Mucosa of descending colon (tissue), 3 donors: ENCODE data around the gene ZNF701. TPM values are rescaled to one million over a fixed set of nuclear protein-coding genes. Genes with fewer than 3 reads are reported as not detected.
"Not testable (repeated sequence)": the region's sequence is repeated elsewhere in the genome, so short reads cannot be mapped to it uniquely, and the experiment has no call there.

ENCODE experiments used
- ATAC-seq: fragments of 200-7000 bp; cut with Tn5 transposase; one replicate; pipeline ENCODE4 v1.9.1; 2020; ENCODE audit warnings: mild to moderate bottlenecking, moderate library complexity
- DNase-seq, 3 donors: peaks; one replicate each; pipeline ENCODE4 v3.0.0-alpha.2; 2020
- H3K36me3 ChIP-seq: fragments of 200-600 bp; one replicate; pipeline ENCODE4 v1.8.0; 2021; ENCODE audit warnings: low read depth, mild to moderate bottlenecking
- H3K4me1 ChIP-seq: fragments of 200-600 bp; one replicate; pipeline ENCODE4 v1.8.0; 2021; ENCODE audit warnings: low read depth, mild to moderate bottlenecking
- H3K4me3 ChIP-seq: fragments of 200-600 bp; one replicate; pipeline ENCODE4 v1.8.0; 2021; ENCODE audit warnings: mild to moderate bottlenecking
- H3K9me3 ChIP-seq: fragments of 200-600 bp; one replicate; pipeline ENCODE4 v1.8.0; 2021; ENCODE audit warnings: mild to moderate bottlenecking
- CTCF ChIP-seq: fragments of 200-600 bp; IDR thresholded peaks from one replicate; pipeline ENCODE4 v1.8.0; 2022; ENCODE audit warnings: antibody characterized with exemption, mild to moderate bottlenecking
- intact Hi-C, 2 donors: fragments of 100-400 bp; cut with DNase I in 1 of 2; cut with micrococcal nuclease in 1 of 2; formaldehyde crosslinking; loops; one replicate each; pipeline versions ENCODE4 v1.11.0 to v1.11.1; 2022; cut with DNase I, micrococcal nuclease
- total RNA-seq, 3 donors: library from RNA; stranded (reverse); fragmentation: NEBNext Ultra II Directional in 2 of 3; extraction: Animal tissue kit (Norgen Biotek cat#: 25700) in 2 of 3; gene quantifications; one replicate each; pipeline versions ENCODE4 v1.2.1 to v1.2.4, GENCODE V29; 2021 to 2023
- donor health status: DM: no; HTN: no; CAD: no; lungs with moderate emphysema.
- donor health status: DM: no; HTN: no; CAD: no.
- donor health status: DM: no; HTN: yes; CAD: no.

ZNF701 gene
- total RNA-seq, 3 donors from 2014 or later: 20.2 to 35.2 (median 27.2) TPM

DNA sequence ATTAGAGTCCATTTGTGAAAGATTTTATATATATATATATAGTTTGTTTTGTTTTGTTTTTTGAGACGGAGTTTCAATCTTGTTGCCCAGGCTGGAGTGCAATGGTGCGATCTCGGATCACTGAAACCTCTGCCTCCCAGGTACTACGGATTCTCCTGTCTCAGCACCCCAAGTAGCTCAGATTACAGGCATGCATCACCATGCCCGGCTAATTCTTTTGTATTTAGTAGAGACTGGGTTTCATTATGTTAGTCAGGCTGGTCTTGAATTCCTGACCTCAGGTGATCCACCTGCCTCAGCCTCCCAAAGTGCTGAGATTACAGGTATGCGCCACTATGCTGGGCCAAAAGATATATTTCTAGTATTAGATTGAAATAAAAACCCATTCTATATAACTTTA lies 4.0 kb upstream of the ZNF701 start:
- DNase-seq (no peak), ATAC-seq (no peak)
- Histone ChIP-seq H3K36me3 (no peaks in the 10 kb centered on the region), H3K4me1 (peaks cover 5% of the 10 kb centered on the region), H3K9me3 (peaks cover 86% of the 10 kb centered on the region), H3K4me3 (no peak overlapping the region)
- intact Hi-C loops: no loop called here
- TF ChIP-seq CTCF: no peak

- Histone ChIP-seq H3K36me3 (no peaks in the 10 kb centered on the region), H3K4me3 (no peak overlapping the region), H3K4me1 (peaks cover 5% of the 10 kb centered on the region), H3K9me3 (peaks cover 81% of the 10 kb centered on the region)
- intact Hi-C loops: no loop called here
- TF ChIP-seq CTCF: no peak
- ATAC-seq: no peak
- DNase-seq: no peak
Observed at GRCh38 chr19:52566588-52566987, 3.5 kb upstream of the ZNF701 start.

DNA sequence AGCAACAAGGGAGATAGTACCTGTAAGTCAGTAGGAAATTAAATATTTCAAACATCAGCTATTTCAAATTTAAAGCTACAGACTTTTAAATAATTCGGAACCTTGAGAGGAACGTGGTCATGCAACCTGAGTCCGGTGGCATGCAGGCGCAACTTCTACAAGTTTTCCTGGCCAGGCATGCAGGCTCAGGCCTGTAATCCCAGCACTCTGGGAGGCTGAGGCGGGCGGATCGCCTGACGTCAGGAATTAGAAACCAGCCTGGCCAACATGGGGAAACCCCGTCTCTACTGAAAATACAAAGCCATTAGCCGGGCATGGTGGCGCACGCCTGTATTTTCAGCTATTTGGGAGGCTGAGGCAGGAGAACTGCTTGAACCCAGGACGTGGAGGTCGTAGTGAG lies 2.2 kb upstream of the ZNF701 start:
- TF ChIP-seq CTCF: no peak
- Histone ChIP-seq H3K9me3 (peaks cover 74% of the 10 kb centered on the region), H3K36me3 (no peaks in the 10 kb centered on the region), H3K4me1 (peaks cover 5% of the 10 kb centered on the region), H3K4me3 (no peak overlapping the region)
- intact Hi-C loops: no loop called here
- ATAC-seq (no peak), DNase-seq (no peak)

DNA sequence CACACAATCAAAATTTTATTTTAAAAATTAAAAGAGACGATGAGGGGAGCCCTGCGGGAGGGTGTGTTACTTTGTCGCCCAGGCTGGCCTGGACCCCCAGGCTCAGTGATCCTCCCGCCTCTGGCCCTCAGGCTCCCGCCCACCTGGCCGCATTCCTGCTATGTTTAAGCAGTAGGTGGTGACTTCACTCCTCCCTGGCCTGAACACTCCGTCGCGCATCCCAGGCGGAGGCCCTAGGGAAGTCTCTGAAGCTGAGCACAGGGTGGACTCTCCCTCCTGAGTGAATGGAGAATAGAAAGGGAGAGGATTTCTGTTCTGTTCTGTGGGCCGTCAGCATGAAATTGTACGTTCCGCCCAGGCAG lies 468 bp upstream of the ZNF701 start:
- H3K36me3 ChIP-seq: not testable (repeated sequence)
- DNase-seq: peak in 2 of 3 donors; percentile 55 to 66

GRCh38 chr19:52584736-52585440 lies 14.8 kb downstream of the ZNF701 start:
- intact Hi-C loops: no loop called here
- peaks cover 29% of the 10 kb centered on the region for H3K36me3 ChIP-seq

More for the DNA sequence above, 468 bp upstream of the ZNF701 start:
- H3K4me3 ChIP-seq, intact Hi-C loops, H3K4me1 ChIP-seq: not testable (repeated sequence)
- peak; percentile 17 for ATAC-seq
- peaks cover 68% of the 10 kb centered on the region for H3K9me3 ChIP-seq

DNA sequence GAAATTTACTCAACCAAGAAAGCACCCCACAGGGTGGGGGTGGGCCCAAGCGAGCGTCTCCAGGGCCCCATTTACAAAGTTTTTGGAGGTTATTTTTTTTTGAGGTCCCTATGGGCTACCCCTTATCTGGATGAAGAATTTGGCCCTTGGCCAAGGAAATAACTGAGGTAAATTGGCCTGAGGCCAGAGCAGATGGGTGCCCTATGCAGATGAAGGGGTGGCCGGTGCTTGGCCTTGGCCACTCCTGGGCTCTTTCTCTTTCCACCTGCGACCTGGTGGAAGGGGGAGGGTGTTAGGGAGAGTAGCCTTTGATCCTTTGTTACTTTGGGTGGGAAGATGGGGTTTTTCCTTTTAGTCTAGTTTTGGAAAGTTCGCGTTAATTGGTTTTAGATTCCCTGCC lies 15.5 kb downstream of the ZNF701 start:
- DNase-seq (no peak), ATAC-seq (no peak)
- intact Hi-C loops: no loop called here
- Histone ChIP-seq H3K4me1 (no peaks in the 10 kb centered on the region), H3K4me3 (no peak overlapping the region), H3K36me3 (peaks cover 28% of the 10 kb centered on the region), H3K9me3 (peaks cover 71% of the 10 kb centered on the region)
- TF ChIP-seq CTCF: no peak

More at GRCh38 chr19:52584736-52585440, 14.8 kb downstream of the ZNF701 start:
- DNase-seq: no peak
- no peak for ATAC-seq
- Histone ChIP-seq H3K4me1 (no peaks in the 10 kb centered on the region), H3K9me3 (peaks cover 74% of the 10 kb centered on the region), H3K4me3 (no peak overlapping the region)
- TF ChIP-seq CTCF: no peak
